Esophagus muscularis mucosa (tissue), 4 donors: ENCODE results near the gene NR3C2. TPM values are rescaled to one million over a fixed set of nuclear protein-coding genes. Genes with fewer than 3 reads are reported as not detected.

Experiments used
- DNase-seq: peaks from one replicate; pipeline ENCODE4 v3.0.0-alpha.2; 2017; ENCODE audit errors: extremely low spot score
- H3K27ac ChIP-seq, 4 donors: fragments of 200-600 bp; sonication (generic); replicated peaks in 1 of 4; 1 replicate in 3 of 4; 2 replicates in 1 of 4; pipeline ENCODE4 v1.5.1; 2016 to 2019; ENCODE audit warnings: mild to moderate bottlenecking in 1 of 4
- H3K27me3 ChIP-seq, 4 donors: fragments of 200-600 bp; sonication (generic); one replicate each; pipeline versions ENCODE4 v1.5.1 to v1.6.0; 2016 to 2019
- H3K36me3 ChIP-seq, 4 donors: fragments of 200-600 bp; sonication (generic); one replicate each; pipeline ENCODE4 v1.5.1; 2016 to 2019
- H3K4me1 ChIP-seq, 4 donors: fragments of 200-600 bp; sonication (generic); one replicate each; pipeline ENCODE4 v1.5.1; 2016 to 2019
- H3K4me3 ChIP-seq, 4 donors: fragments of 200-600 bp; sonication (generic); 1 replicate in 2 of 4; 2 replicates in 2 of 4; pipeline ENCODE4 v1.5.1; 2016 to 2019; ENCODE audit warnings: mild to moderate bottlenecking in 4 of 4, moderate library complexity in 1 of 4
- H3K9me3 ChIP-seq, 4 donors: fragments of 200-600 bp; sonication (generic); 1 replicate in 3 of 4; 2 replicates in 1 of 4; pipeline ENCODE4 v1.5.1; 2016 to 2019
- EP300 ChIP-seq: sonication (generic); formaldehyde crosslinking; IDR thresholded peaks from one replicate; pipeline ENCODE4 v1.6.1; 2017; ENCODE audit warnings: antibody characterized with exemption
- POLR2A ChIP-seq: fragments of 450-650 bp; IDR thresholded peaks from one replicate; pipeline ENCODE4 v1.6.1; 2017; ENCODE audit warnings: antibody characterized with exemption, moderate library complexity, mild to moderate bottlenecking, low read depth
- POLR2AphosphoS5 ChIP-seq, 2 donors: sonication (generic); formaldehyde crosslinking; IDR thresholded peaks; one replicate each; pipeline ENCODE4 v1.6.1; 2017; ENCODE audit warnings: antibody characterized with exemption in 2 of 2
- WGBS: methylation state at CpG from one replicate; pipeline ENCODE4 v1.1.5; 2018; 5-methylcytosine and 5-hydroxymethylcytosine counted together
- intact Hi-C: fragments of 100-400 bp; cut with DNase I; formaldehyde crosslinking; loops from one replicate; pipeline ENCODE4 v1.15.1; 2023
- total RNA-seq, 4 donors: library from RNA; depleted of rRNA; stranded (reverse); fragments of >200 nt; gene quantifications; one replicate each; pipeline versions ENCODE4 v1.1.0 to v1.2.1, GENCODE V29; 2016
- TF ChIP-seq, protein P1 (sequence below), 3 experiments: fragments of 200-600 bp in 2 of 3; fragments of 450-650 bp in 1 of 3; sonication (generic) in 2 of 3; IDR thresholded peaks; one replicate each; pipeline ENCODE4 v1.5.1; 2017 to 2019; ENCODE audit warnings: antibody characterized with exemption in 3 of 3, mild to moderate bottlenecking in 2 of 3, moderate library complexity in 1 of 3

NR3C2 gene
- total RNA-seq, 4 donors from 2014 or later, result 10.0 to 14.6 (median 12.1) TPM

- Histone ChIP-seq H3K27me3 (no peaks in the 10 kb centered on the region), H3K36me3 (no peaks in the 10 kb centered on the region), H3K27ac (no peak overlapping the region), H3K4me3 (no peak overlapping the region), H3K9me3 (no peaks in the 10 kb centered on the region), H3K4me1 (peaks cover 4 to 15% (median 10%) of the 10 kb centered on the region in 4 donors)
- no peak for DNase-seq
- intact Hi-C loops, result no loop called here
- WGBS, result 81% methylated on average over 6 of the region's 6 CpGs
- TF ChIP-seq EP300, result no peak
- TF ChIP-seq, protein P1, sequence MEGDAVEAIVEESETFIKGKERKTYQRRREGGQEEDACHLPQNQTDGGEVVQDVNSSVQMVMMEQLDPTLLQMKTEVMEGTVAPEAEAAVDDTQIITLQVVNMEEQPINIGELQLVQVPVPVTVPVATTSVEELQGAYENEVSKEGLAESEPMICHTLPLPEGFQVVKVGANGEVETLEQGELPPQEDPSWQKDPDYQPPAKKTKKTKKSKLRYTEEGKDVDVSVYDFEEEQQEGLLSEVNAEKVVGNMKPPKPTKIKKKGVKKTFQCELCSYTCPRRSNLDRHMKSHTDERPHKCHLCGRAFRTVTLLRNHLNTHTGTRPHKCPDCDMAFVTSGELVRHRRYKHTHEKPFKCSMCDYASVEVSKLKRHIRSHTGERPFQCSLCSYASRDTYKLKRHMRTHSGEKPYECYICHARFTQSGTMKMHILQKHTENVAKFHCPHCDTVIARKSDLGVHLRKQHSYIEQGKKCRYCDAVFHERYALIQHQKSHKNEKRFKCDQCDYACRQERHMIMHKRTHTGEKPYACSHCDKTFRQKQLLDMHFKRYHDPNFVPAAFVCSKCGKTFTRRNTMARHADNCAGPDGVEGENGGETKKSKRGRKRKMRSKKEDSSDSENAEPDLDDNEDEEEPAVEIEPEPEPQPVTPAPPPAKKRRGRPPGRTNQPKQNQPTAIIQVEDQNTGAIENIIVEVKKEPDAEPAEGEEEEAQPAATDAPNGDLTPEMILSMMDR (IDR thresholded peaks at IDR 0.05), result no peak
- no peak for TF ChIP-seq POLR2A
- no peak for TF ChIP-seq POLR2AphosphoS5 (IDR thresholded peaks at IDR 0.05)
These were observed 198.4 kb downstream of the NR3C2 start for GRCh38 chr4:148243837-148244236.

- TF ChIP-seq POLR2A (no peak), EP300 (no peak), POLR2AphosphoS5 (IDR thresholded peaks at IDR 0.05) (no peak)
- no peaks in the 10 kb centered on the region for H3K27me3 ChIP-seq
- H3K36me3 ChIP-seq, result no peaks in the 10 kb centered on the region
- no peak overlapping the region for H3K4me3 ChIP-seq
- H3K9me3 ChIP-seq, result no peaks in the 10 kb centered on the region
- WGBS, result 91% methylated on average over 4 of the region's 4 CpGs
- H3K4me1 ChIP-seq, result peaks cover 4 to 20% (median 11%) of the 10 kb centered on the region in 4 donors
- H3K27ac ChIP-seq, result no peak overlapping the region
- intact Hi-C loops, result no loop called here
- no peak for DNase-seq
These were observed 202.0 kb downstream of the NR3C2 start for GRCh38 chr4:148240241-148240640.

- Histone ChIP-seq H3K27me3 (no peaks in the 10 kb centered on the region), H3K36me3 (no peaks in the 10 kb centered on the region), H3K4me3 (no peak overlapping the region), H3K27ac (no peak overlapping the region), H3K9me3 (no peaks in the 10 kb centered on the region), H3K4me1 (peaks cover 0 to 16% (median 8%) of the 10 kb centered on the region in 4 donors)
- 60% methylated on average over 5 of the region's 5 CpGs for WGBS
- intact Hi-C loops, result no loop called here
- no peak for DNase-seq
- TF ChIP-seq, protein P1 (IDR thresholded peaks at IDR 0.05), result no peak
- TF ChIP-seq POLR2AphosphoS5 (IDR thresholded peaks at IDR 0.05) (no peak), POLR2A (no peak), EP300 (no peak)
These were observed 202.7 kb downstream of the NR3C2 start for GRCh38 chr4:148239494-148239985.

DNA sequence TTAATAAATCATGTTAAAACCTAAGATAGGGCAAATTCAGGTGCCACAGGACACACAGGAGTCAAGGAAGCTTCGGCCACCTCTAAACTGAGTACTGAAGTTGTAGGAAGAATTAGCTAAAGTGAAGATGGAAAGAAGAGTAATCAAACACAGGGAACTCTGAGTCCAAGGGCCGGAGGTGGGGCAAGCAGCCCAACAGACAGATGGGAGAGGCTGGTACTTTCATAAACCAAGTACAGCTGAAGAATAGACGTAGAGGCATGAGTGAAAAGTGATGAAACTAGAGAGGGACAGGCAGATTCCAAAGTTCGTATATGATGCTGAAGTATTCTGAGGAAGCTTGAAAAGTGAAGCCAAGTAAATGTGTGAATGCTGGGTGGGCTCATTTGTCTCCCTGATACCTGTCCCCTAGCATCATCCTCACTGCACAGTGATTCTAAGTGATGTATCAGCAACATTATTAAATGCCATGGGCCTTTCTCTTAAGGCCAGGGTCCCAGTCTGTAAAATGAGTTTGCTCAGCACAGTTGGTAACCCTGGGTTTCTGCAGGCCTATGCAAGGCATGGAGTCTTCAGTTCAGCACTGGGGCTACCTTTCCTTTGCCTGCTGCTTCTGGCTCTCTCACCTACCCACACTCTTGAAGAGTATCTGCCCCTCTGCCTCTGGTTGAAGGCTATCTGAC, 203.3 kb downstream of the NR3C2 start:
- Histone ChIP-seq H3K27me3 (no peaks in the 10 kb centered on the region), H3K36me3 (no peaks in the 10 kb centered on the region), H3K4me1 (peaks cover 0 to 16% (median 8%) of the 10 kb centered on the region in 4 donors), H3K4me3 (no peak overlapping the region), H3K9me3 (no peaks in the 10 kb centered on the region), H3K27ac (no peak overlapping the region)
- intact Hi-C loops, result no loop called here
- TF ChIP-seq EP300, result no peak
- TF ChIP-seq, protein P1 (IDR thresholded peaks at IDR 0.05), result no peak
- DNase-seq, result no peak
- 85% methylated on average over 4 of the region's 4 CpGs for WGBS

DNA sequence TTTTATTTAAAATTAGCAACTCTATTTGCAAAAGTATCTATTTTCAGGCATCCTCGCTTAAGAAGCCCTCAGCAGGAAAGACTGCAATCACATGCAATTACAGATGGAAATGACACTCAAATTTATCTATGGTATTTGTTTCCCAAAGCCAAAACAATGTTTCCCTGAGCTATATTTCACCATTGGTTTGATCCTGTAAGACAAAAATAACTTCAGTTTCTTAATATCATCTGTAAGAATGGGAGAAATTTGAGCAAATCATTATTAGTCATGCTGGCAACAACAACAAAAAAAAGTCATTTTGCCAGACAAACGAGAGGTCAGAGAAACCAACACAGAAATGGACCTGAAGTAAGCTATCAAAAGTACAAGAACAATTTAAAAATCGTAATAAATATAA, 204.1 kb downstream of the NR3C2 start:
- intact Hi-C loops, result no loop called here
- TF ChIP-seq POLR2AphosphoS5 (IDR thresholded peaks at IDR 0.05) (no peak), POLR2A (no peak), EP300 (no peak)
- TF ChIP-seq, protein P1 (IDR thresholded peaks at IDR 0.05), result no peak
- no peaks in the 10 kb centered on the region for H3K9me3 ChIP-seq
- no peak overlapping the region for H3K4me3 ChIP-seq
- H3K27ac ChIP-seq, result no peak overlapping the region
- no peaks in the 10 kb centered on the region for H3K27me3 ChIP-seq
- no peaks in the 10 kb centered on the region for H3K36me3 ChIP-seq
- no peak for DNase-seq
- 76% methylated on average over 3 of the region's 3 CpGs for WGBS
- H3K4me1 ChIP-seq, result peaks cover 0 to 16% (median 8%) of the 10 kb centered on the region in 4 donors
